ENCODE data around the gene IREB2. TPM values are rescaled to one million over a fixed set of nuclear protein-coding genes. Genes with fewer than 3 reads are reported as not detected.

Gene IREB2
- total and polyA plus RNA-seq, 2 donors (not counting 3 experiments of a cell fraction or from before 2014, with no cell fraction given) = 12.7 to 51.4 TPM

DNA sequence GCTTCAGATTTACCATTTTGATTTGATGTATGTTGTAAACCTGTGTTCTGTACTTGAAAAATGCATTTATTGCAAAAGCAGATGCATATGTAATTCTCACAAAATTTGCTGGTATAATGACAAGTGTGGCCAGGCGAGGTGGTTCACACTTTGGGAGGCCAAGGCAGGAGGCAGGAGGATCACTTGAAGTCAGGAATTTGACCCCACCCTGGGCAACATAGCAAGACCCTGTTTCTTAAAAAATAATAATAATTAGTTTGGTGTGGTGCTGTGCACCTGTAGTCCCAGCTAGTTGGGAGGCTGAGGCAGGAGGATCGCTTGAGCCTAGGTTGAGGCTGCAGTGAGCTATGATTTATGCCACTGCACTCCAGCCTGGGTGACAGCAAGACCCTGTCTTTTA lies 64.6 kb downstream of the IREB2 start:
- Histone ChIP-seq H3K4me1 (ENCODE audit: control insufficient read depth, extremely low read depth, insufficient read depth, low read length) (no peaks in the 10 kb centered on the region), H3K27ac (ENCODE audit: insufficient read depth, low read depth, low read length) (no peak overlapping the region), H3K79me2 (ENCODE audit: control insufficient read depth, insufficient read depth, low read length) (no peaks in the 10 kb centered on the region), H4K20me1 (replicated peaks; ENCODE audit: control insufficient read depth, extremely low read depth, insufficient read depth, low read length) (no peaks in the 10 kb centered on the region), H2AFZ (ENCODE audit: low read depth, low read length) (no peak overlapping the region), H3K9me1 (replicated peaks; ENCODE audit: control insufficient read depth, extremely low read depth, insufficient read depth, low read length) (no peaks in the 10 kb centered on the region), H3K4me3 (replicated peaks in 1 of 3; ENCODE audit: insufficient read depth in 1 of 3, low read depth in 1 of 3, low read length in 3 of 3) (no peak overlapping the region), H3K27me3 (ENCODE audit: control insufficient read depth in 2 of 2, insufficient read depth in 2 of 2, low read length in 2 of 2) (no peaks in the 10 kb centered on the region), H3K9me3 (replicated peaks; ENCODE audit: control insufficient read depth, insufficient read depth, low read length) (no peaks in the 10 kb centered on the region), H3K36me3 (ENCODE audit: control insufficient read depth in 2 of 2, extremely low read depth in 1 of 2, insufficient read depth in 2 of 2, low read length in 2 of 2) (peaks cover 1 to 4% of the 10 kb centered on the region in 2 experiments), H3K9ac (replicated peaks; ENCODE audit: extremely low read depth, insufficient read depth, low read length) (no peak overlapping the region), H3K4me2 (ENCODE audit: insufficient read depth, low read length) (no peak overlapping the region)
- intact Hi-C loops (cut with micrococcal nuclease) = no loop called here
- DNase-seq (ENCODE audit: low read depth, low spot score) = no peak
- ChIA-PET CTCF (no interaction called here), POLR2A (no interaction called here)
- BruUV-seq (replicated peaks) = no TSS peak
- no peak for FAIRE-seq
- TF ChIP-seq EZH2 (IDR thresholded peaks at IDR 0.05; ENCODE audit: borderline replicate concordance, low read depth, low read length, severe bottlenecking) (no peak), CTCF (IDR thresholded peaks at IDR 0.05; ENCODE audit: extremely low read depth in 1 of 2, insufficient read depth in 1 of 2, low read depth in 1 of 2, low read length in 2 of 2) (no peak), JUN (IDR thresholded peaks at IDR 0.05; ENCODE audit: borderline replicate concordance, insufficient read depth, insufficient read length, low read depth) (no peak), POLR2A (IDR thresholded peaks at IDR 0.05; ENCODE audit: low read depth, low read length) (no peak), POLR2AphosphoS5 (IDR thresholded peaks at IDR 0.05; ENCODE audit: insufficient read depth, low read depth, low read length) (no peak), FOS (IDR thresholded peaks at IDR 0.05; ENCODE audit: borderline replicate concordance, insufficient read depth, low read length) (no peak), MYC (IDR thresholded peaks at IDR 0.05; ENCODE audit: low read depth, low read length) (no peak), GATA2 (IDR thresholded peaks at IDR 0.05; ENCODE audit: insufficient read depth, insufficient read length, low read depth, low read length) (no peak)
- TF ChIP-seq, protein P1, sequence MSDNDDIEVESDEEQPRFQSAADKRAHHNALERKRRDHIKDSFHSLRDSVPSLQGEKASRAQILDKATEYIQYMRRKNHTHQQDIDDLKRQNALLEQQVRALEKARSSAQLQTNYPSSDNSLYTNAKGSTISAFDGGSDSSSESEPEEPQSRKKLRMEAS (IDR thresholded peaks at IDR 0.05; ENCODE audit: insufficient read depth, insufficient read length) = no peak
- dilution Hi-C loops (cut with MboI; ENCODE audit: extremely low pct_ligation_motif_present, low sequenced_read_pairs) = no loop called here

All from endothelial cell of umbilical vein (primary cell).